Adrenal gland (tissue), 12 donors: ENCODE measurements around the gene FGD3. TPM values are rescaled to one million over a fixed set of nuclear protein-coding genes. Genes with fewer than 3 reads are reported as not detected.

Experiments used
- DNase-seq, 7 donors: peaks; one replicate each; pipeline ENCODE4 v3.0.0-alpha.2; 2019 to 2020
- H3K27ac ChIP-seq, 5 donors: fragments of 200-600 bp; sonication (generic) in 4 of 5; 1 replicate in 3 of 5; 2 replicates in 2 of 5; pipeline versions ENCODE4 v1.5.1 to v1.8.0; 2016 to 2020; ENCODE audit warnings: mild to moderate bottlenecking in 1 of 5
- H3K27me3 ChIP-seq: fragments of 200-600 bp; 2 replicates; pipeline ENCODE4 v1.8.0; 2021
- H3K36me3 ChIP-seq, 2 donors: fragments of 200-600 bp; replicated peaks in 1 of 2; 1 replicate in 1 of 2; 2 replicates in 1 of 2; pipeline versions ENCODE4 v1.5.1 to v1.8.0; 2018 to 2022
- H3K4me1 ChIP-seq, 2 donors: fragments of 200-600 bp; replicated peaks in 1 of 2; 1 replicate in 1 of 2; 2 replicates in 1 of 2; pipeline versions ENCODE4 v1.5.1 to v1.8.0; 2018 to 2021
- H3K4me3 ChIP-seq, 4 donors: fragments of 200-600 bp; sonication (generic) in 3 of 4; one replicate each; pipeline ENCODE4 v1.5.1; 2016 to 2018
- H3K9me3 ChIP-seq, 3 donors: fragments of 200-600 bp; sonication (generic) in 1 of 3; replicated peaks in 1 of 3; 1 replicate in 2 of 3; 2 replicates in 1 of 3; pipeline versions ENCODE4 v1.5.1 to v1.8.0; 2016 to 2021
- CTCF ChIP-seq, 6 experiments: fragments of 450-650 bp in 4 of 6; fragments of 200-600 bp in 2 of 6; sonication (generic) in 1 of 6; IDR thresholded peaks; 1 replicate in 5 of 6; 2 replicates in 1 of 6; pipeline versions ENCODE4 v1.5.1 to v1.8.0; 2016 to 2021; ENCODE audit warnings: antibody characterized with exemption in 6 of 6, mild to moderate bottlenecking in 2 of 6, moderate library complexity in 1 of 6
- POLR2A ChIP-seq, 2 donors: fragments of 450-650 bp; IDR thresholded peaks; one replicate each; pipeline ENCODE4 v1.6.1; 2017; ENCODE audit warnings: antibody characterized with exemption in 2 of 2, mild to moderate bottlenecking in 2 of 2, moderate library complexity in 1 of 2
- whole genome bisulfite sequencing, 4 donors: extraction: QIAGEN DNeasy Blood & Tissue Kit in 2 of 4; methylation state at CpG; one replicate each; pipeline versions ENCODE4 v1.1.5 to v1.1.7; 2013 to 2017; 5-methylcytosine and 5-hydroxymethylcytosine counted together
- intact Hi-C, 2 donors: fragments of 100-400 bp; cut with DNase I; formaldehyde crosslinking; loops; one replicate each; pipeline versions ENCODE4 v1.14.1 to v1.15.0; 2022 to 2023
- polyA plus RNA-seq, 3 donors: library from polyadenylated mRNA; stranded (reverse); fragments of 200-250 nt in 2 of 3; fragments of 350-450 nt in 1 of 3; fragmentation: Illumina TruSeq in 1 of 3; extraction: RNeasy Lipid Tissue Mini Kit (QIAGEN cat#74804) in 1 of 3; gene quantifications; one replicate each; pipeline ENCODE4 v1.2.3, GENCODE V29; 2013 to 2014
- total RNA-seq, 9 donors: library from RNA; depleted of rRNA in 4 of 9; stranded (reverse); fragments of >200 nt in 4 of 9; fragments of 120-200 nt in 1 of 9; fragmentation: NEBNext Ultra II Directional in 1 of 9; extraction: Animal tissue kit (Norgen Biotek cat#: 25700) in 1 of 9; gene quantifications; one replicate each; pipeline versions ENCODE4 v1.1.0 to v1.2.4, GENCODE V29; 2013 to 2023
- donor health status: healthy with polysubstance abuse.
- donor health status: Bipolar disorder and iron deficiency.
- donor health status: DM: yes; HTN: yes; CAD: no.
- donor health status: DM: no; HTN: no; CAD: no.
- donor health status: DM: no; HTN: no; CAD: no.
- donor health status: DM: yes; HTN: yes; CAD: no.

The FGD3 gene
- total and polyA plus RNA-seq, 12 donors, result 0.89 to 7.6 (median 5.6) TPM

DNA sequence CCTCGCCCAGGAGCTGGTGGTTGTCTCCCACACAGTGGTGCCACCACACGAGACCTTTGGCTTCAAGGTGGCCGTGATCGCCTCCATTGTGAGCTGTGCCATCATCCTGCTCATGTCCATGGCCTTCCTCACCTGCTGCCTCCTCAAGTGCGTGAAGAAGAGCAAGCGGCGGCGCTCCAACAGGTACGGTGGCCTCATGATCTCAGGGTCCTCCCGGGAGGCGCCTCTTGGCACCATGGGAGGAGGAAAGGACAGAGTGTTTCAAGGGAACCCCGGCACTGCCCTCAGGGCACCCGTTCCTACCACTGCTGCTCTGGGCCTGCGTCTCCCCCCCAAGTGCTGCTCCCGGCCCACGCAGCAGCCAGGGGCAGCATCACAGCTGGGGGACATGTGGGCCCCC lies 130.5 kb downstream of the FGD3 start:
- peaks cover 0 to under 1% of the 10 kb centered on the region in 2 donors for H3K4me1 ChIP-seq
- H3K4me3 ChIP-seq, result no peak overlapping the region
- H3K36me3 ChIP-seq, result no peaks in the 10 kb centered on the region
- H3K27ac ChIP-seq, result no peak overlapping the region
- DNase-seq, result peak in 1 of 7 donors; percentile 5
- no peaks in the 10 kb centered on the region for H3K27me3 ChIP-seq
- TF ChIP-seq POLR2A (IDR thresholded peaks at IDR 0.05) (no peak), CTCF (IDR thresholded peaks at IDR 0.05) (no peak)
- intact Hi-C loops, result no loop called here
- H3K9me3 ChIP-seq, result no peaks in the 10 kb centered on the region
- 92 to 98% (median 95%) methylated on average over 11 to 16 of the region's 16 CpGs for WGBS, 4 donors

- no peak overlapping the region for H3K27ac ChIP-seq
- no peaks in the 10 kb centered on the region for H3K4me1 ChIP-seq
- H3K9me3 ChIP-seq, result no peaks in the 10 kb centered on the region
- 92 to 98% (median 96%) methylated on average over 8 to 13 of the region's 13 CpGs for WGBS, 4 donors
- H3K27me3 ChIP-seq, result no peaks in the 10 kb centered on the region
- H3K4me3 ChIP-seq, result no peak overlapping the region
- no peaks in the 10 kb centered on the region for H3K36me3 ChIP-seq
- intact Hi-C loops, result no loop called here
- peak in 1 of 7 donors; percentile 3 for DNase-seq
- TF ChIP-seq POLR2A (IDR thresholded peaks at IDR 0.05) (no peak), CTCF (IDR thresholded peaks at IDR 0.05) (no peak)
Observed at GRCh38 chr9:93079371-93079770, 132.0 kb downstream of the FGD3 start.

- Histone ChIP-seq H3K27me3 (no peaks in the 10 kb centered on the region), H3K27ac (no peak overlapping the region), H3K9me3 (no peaks in the 10 kb centered on the region), H3K4me3 (no peak overlapping the region), H3K4me1 (no peaks in the 10 kb centered on the region), H3K36me3 (no peaks in the 10 kb centered on the region)
- intact Hi-C loops, result no loop called here
- 82 to 96% (median 93%) methylated on average over 5 to 9 of the region's 9 CpGs for WGBS, 4 donors
- peak in 1 of 7 donors; percentile 14 for DNase-seq
- TF ChIP-seq POLR2A (IDR thresholded peaks at IDR 0.05) (no peak), CTCF (IDR thresholded peaks at IDR 0.05) (no peak)
Observed at GRCh38 chr9:93080406-93080805, 133.1 kb downstream of the FGD3 start.

DNA sequence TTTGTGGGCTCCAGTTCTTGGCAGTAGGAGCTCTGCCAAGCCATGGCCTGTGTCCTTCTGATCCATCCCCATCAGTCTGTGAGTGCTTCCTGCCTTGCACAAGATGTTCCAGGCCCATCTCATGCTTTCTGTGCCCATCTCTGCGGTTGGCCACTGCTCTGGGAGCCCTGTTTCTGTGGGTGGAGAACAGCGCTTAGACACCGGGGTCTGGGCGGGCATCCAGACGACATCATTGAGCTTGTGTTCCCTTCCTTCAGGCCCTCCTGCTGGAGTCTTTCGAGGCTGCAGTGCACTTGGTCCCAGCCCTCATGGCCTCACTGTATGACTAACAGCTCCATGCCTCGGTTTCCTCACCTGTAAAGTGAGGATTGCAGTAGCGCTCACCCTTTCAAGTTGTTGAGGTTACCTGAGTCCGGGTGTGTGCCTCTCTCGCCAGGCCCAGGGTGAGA lies 133.8 kb downstream of the FGD3 start:
- 90 to 100% (median 93%) methylated on average over 6 to 10 of the region's 10 CpGs for WGBS, 4 donors
- intact Hi-C loops, result no loop called here

More for the DNA sequence above, 133.8 kb downstream of the FGD3 start:
- TF ChIP-seq CTCF (IDR thresholded peaks at IDR 0.05) (no peak), POLR2A (IDR thresholded peaks at IDR 0.05) (no peak)
- no peaks in the 10 kb centered on the region for H3K27me3 ChIP-seq
- peak in 2 of 7 donors; percentile 12 to 48 for DNase-seq
- no peak overlapping the region for H3K4me3 ChIP-seq
- no peaks in the 10 kb centered on the region for H3K9me3 ChIP-seq
- no peaks in the 10 kb centered on the region for H3K4me1 ChIP-seq
- H3K27ac ChIP-seq, result peak overlapping the region in 1 of 5 donors; percentile 75
- no peaks in the 10 kb centered on the region for H3K36me3 ChIP-seq
